HG03342 (cell line): ENCODE measurements around the gene PANX3.
A peak's percentile ranks its signal among the peaks of the same experiment; 100 is the strongest.

Experiments
- ATAC-seq: cut with Tn5 transposase; IDR thresholded peaks from one replicate; pipeline ENCODE4 v1.9.1; 2021; ENCODE audit warnings: mild to moderate bottlenecking, moderate library complexity; ENCODE audit not compliant: unreplicated experiment

PANX3 gene

GRCh38 chr11:124612567-124613246 lies 1.5 kb downstream of the PANX3 start:
- ATAC-seq: no peak

- ATAC-seq: no peak
These were observed 7.6 kb downstream of the PANX3 start for GRCh38 chr11:124618863-124619262.

GRCh38 chr11:124622531-124623451 lies 11.6 kb downstream of the PANX3 start, which contains the start of gene TBRG1:
Gene TBRG1 (plus strand): TSS chr11:124622864. CDS start chr11:124623084, 220 bp downstream.
- ATAC-seq: peak; percentile 96

DNA sequence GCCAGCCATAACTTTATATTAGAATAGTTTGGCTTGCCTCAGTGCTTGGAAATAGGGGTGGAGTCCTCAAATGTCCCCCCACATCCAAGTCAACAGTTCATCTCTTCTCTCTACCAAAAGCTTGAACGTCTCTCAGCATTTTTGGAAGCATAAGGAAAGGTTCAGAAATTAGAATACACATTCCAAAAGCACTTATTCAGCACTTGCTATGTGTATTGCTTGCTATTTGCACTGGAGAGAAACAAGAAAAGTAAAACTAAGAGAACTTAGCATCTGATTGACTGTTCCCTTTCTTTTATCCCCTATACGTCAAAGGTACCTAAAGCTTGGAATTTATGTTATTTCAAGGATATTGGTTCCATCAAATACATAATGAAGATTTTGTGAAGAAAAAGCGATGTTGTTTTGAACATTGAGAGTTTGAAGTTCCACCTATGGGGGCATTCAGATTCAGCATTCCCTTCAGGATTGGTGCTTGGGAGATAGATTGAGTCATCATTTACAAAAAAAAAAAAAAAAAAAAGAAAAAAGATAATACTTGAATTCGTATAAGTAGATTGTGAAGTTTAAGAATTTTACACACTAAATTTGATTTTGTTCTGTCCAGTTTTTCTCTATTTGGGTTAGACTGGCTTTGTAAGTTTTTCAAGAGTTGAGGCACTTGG lies 12.8 kb downstream of the PANX3 start:
- no peak for ATAC-seq

DNA sequence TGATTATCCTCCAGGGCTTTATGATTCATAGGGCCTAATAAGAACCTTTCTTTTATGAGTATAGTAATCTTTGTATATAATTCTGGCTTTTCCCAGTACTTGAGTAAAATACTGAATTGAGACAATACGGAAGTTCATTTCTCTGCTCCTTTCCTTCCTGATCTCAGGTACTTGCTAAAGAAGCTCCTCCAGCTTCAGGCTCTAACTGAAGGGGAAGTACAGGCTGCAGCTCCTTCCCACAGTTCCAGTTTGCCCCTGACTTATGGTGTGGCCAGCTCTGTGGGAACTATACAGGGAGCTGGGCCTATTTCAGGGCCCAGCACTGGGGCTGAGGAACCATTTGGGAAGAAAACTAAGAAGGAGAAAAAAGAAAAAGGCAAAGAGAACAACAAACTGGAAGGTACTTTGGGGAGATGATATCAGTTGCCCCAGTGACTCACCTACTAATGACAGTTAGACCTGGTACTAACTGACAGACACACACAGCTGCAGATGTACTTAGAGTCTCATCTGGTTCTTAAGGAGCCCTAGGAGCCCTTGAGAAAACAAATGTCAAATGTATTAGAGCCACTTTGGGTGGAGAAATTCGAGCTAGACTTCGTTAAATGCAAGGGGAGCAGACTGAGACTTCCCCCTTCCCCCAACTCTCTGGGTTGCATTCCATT lies 14.4 kb downstream of the PANX3 start:
- ATAC-seq: no peak

- ATAC-seq: no peak
These were observed 16.3 kb downstream of the PANX3 start for GRCh38 chr11:124627546-124627945.

GRCh38 chr11:124629961-124630360 lies 18.7 kb downstream of the PANX3 start:
- no peak for ATAC-seq

DNA sequence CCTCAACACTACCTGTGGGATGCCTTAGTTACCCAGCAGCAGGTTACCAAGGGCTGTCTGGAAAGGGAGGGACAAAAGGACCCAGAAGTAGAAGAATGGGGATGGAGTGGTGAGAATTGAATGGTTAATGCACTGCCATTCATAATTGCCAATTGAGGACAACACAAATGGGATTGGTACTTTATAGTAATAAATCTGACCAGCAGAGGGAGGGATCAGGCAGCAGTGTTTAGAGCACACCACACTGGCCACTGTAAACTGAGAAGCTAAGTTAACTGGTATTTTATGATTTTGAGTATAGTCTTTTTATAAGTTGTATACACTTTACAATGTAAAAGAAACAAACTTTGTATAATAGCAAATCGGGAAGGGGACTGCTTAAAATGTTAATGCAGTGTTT lies 22.1 kb downstream of the PANX3 start:
- no peak for ATAC-seq

GRCh38 chr11:124635932-124636331 lies 24.7 kb downstream of the PANX3 start:
- ATAC-seq: no peak

DNA sequence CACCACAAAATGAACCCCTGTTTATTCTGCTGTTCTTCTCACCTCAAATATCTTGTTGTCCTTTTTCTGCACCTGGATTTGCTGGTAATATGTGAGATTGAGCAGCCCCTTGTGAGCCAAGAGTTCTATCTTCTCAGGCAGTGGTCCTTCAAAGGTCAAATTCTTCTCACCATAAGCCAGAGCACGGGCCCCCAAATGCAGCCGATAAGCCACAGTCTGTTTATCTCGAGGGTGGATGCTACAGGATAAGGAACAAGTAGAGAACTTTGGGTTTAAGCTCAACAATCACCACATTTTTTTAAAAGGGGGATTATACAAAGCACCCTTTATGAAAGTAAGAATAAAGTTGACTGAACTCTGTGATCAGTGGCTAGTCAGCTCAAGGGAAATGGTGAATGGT lies 27.3 kb downstream of the PANX3 start:
- no peak for ATAC-seq

DNA sequence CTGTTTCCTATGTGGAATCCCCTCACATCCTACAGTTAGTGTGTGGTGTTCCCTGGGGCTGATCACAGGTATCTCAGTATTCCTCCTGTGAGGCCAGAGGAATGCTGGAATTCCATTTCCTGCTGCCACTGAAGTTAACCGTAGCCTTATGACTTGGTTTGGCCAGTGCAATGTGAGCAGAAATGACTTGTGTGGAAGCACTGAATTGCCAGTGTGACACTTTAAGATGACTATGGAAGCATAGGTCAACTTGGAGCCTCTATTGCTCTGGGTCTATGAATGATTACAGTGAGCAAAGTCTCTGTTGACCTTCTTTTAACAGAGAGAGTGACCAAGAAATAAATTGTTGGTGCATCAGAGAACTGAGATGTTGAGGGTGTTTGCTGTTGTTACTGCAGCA lies 28.0 kb downstream of the PANX3 start:
- no peak for ATAC-seq

DNA sequence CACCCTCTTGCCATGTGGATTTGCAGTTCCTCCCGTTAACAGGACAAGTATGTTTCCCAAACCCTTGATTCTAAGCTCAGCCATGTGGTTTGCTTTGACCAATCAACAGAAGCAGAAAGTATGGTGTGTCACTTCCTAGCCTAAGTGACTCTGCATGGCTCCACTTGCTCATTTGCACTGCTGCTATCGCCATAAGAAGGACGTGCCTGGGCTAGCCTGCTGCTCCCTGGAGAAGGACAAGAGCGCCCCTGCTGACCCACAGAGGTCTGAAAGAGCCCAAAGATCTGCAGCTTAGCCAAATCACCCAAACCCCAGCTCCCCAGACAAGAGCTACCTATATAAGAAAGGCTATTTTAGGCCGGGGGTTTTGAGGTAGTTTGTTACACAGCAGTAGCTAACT lies 29.4 kb downstream of the PANX3 start:
- ATAC-seq: no peak

- ATAC-seq: no peak
These were observed 31.4 kb downstream of the PANX3 start for GRCh38 chr11:124642628-124643027.

GRCh38 chr11:124643042-124643604 lies 31.9 kb downstream of the PANX3 start:
- no peak for ATAC-seq

DNA sequence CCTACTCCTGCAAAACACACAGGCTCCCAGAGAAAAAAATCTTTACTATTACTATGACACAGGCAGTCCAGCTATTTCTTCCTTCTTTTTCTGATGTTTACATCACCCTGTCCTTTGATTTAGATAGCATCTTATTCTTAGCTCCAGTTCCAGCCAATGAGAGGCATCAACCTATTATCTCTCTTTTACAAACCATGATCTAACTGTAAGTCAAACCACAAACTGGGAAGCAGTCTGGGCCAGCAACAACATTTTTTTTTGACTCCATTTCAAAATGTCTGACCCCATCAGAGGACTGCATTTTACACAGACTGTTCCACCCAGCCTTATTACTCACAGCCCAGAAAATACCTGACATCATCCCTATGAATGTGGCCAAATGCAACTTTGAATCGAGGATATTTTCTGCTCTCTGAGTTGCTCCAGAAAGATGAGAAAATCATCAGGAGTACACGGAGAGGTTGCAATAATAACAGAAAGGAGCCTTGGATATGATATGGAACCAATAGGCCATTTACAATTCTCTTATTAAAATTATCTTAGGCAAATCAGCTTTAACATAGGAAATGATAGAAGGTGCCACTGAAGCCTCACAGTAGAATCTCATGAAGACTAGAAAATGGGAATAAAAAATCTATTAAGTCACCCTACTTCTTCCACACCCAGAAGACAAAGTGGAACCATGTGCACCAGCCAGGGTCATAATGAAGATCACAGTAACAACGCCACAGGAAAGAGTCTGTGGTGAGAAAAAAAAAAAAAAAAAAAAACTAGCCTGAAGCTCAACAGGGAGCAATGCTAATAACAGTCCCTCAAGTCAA lies 32.6 kb downstream of the PANX3 start:
- no peak for ATAC-seq

DNA sequence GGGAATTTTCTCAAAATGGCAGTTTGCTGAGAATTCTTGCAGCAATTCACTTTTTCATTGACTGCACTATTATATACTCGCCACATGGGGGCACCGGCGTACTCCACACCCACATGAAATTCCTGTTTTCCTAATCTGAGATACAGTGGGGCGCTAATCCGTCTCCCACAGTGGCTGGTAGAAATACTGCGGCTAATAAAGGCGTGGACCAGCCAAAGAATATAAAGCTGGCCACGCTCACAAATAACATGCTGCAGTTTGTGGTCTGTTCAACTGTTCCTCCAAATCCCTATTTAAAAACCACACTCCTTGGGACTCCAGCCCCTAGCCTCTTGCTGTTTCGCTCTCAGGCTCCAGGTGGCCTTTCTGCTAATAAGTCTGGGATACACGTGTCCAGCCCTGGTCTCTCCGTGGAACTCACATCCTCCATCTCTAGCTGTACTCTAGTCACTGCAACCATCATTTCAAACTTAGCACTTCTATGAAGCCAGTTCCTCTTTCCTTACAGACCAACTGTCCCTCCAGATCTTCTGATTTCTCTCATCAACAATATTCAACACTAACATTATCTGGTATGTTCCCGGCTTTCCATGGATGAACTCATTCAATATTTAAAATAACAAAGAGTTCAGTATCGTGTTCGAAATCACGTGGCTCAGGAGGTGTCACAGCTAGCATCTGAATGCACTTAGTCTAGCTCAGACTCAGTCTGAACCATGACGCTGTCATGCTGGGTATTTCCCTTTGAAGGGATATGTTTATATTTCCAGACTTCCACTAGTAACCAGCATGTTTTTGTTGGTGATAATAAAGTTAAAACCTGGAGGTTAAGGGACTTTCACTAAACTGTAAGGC lies 33.4 kb downstream of the PANX3 start:
- peak; percentile 56 for ATAC-seq

DNA sequence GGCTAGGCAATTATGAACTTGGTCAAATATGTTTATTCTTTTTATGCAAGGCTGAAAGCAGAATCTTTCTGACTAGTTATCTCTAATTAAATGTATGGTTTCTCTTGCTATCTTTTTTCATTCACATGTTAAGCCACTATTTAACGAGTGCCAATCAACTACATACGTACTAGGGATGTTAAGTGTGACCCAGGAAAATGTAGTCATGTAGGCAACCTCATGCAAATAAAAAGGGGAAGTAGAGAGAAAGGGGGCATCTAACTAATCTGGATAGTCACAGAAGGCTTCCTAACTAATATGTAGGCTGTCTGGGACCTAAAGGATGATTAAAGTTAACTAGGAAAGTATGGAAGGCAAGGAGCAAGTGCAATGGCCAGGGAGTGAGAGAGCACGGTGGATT lies 34.9 kb downstream of the PANX3 start:
- peak; percentile 54 for ATAC-seq

GRCh38 chr11:124648610-124649009 lies 37.4 kb downstream of the PANX3 start:
- no peak for ATAC-seq
